ENCODE data around the gene CTCFL.

DNA sequence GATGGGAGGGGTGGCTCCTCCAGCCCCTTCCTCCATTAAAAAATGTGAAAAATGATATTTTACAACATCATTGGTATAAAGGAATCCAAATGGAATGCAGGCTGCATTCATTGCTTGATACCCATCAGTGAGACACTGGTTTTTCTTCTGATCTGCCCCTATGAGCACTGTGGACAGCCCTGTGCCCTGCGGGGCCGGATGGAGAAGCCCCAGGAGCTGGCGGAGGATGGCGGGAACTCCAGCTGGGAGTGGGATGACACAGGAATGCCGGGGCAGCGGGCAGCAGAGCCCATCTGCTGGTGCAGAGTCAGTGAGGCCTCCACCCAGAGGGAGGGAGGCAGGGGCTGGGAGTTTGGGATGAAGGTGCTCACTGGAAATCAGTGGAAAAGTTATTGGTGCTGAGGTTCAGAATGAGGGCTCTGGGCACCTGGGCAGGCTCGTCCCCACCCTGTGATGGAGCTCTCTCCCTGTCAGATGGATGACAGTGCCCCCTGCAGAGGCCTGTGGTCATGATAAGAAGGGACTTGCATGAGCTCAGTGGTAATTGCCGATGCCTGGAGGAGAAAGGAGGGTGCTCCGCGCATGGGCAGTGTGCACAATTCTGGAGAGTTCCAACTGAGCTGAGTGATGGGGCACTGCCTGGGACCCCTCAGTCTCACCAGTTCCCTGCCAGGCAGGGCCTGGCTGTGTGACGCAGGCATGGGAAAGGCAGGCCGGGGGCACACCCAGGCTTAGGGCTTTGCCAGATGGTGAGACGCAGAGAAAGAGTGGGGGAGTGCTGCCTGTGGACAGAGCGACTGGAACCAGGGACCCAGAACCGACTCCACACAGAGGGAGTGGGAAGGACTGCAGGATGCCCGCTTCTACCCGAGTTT, 23.2 kb downstream of the CTCFL start:
- no peak for TF ChIP-seq TCF12 (IDR thresholded peaks at IDR 0.05; ENCODE audit: low read depth)
- TF ChIP-seq EGR1 (IDR thresholded peaks at IDR 0.05): no peak
- TF ChIP-seq, protein P1, sequence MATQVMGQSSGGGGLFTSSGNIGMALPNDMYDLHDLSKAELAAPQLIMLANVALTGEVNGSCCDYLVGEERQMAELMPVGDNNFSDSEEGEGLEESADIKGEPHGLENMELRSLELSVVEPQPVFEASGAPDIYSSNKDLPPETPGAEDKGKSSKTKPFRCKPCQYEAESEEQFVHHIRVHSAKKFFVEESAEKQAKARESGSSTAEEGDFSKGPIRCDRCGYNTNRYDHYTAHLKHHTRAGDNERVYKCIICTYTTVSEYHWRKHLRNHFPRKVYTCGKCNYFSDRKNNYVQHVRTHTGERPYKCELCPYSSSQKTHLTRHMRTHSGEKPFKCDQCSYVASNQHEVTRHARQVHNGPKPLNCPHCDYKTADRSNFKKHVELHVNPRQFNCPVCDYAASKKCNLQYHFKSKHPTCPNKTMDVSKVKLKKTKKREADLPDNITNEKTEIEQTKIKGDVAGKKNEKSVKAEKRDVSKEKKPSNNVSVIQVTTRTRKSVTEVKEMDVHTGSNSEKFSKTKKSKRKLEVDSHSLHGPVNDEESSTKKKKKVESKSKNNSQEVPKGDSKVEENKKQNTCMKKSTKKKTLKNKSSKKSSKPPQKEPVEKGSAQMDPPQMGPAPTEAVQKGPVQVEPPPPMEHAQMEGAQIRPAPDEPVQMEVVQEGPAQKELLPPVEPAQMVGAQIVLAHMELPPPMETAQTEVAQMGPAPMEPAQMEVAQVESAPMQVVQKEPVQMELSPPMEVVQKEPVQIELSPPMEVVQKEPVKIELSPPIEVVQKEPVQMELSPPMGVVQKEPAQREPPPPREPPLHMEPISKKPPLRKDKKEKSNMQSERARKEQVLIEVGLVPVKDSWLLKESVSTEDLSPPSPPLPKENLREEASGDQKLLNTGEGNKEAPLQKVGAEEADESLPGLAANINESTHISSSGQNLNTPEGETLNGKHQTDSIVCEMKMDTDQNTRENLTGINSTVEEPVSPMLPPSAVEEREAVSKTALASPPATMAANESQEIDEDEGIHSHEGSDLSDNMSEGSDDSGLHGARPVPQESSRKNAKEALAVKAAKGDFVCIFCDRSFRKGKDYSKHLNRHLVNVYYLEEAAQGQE (IDR thresholded peaks at IDR 0.05; ENCODE audit: low read depth): no peak
- TF ChIP-seq, protein P2, sequence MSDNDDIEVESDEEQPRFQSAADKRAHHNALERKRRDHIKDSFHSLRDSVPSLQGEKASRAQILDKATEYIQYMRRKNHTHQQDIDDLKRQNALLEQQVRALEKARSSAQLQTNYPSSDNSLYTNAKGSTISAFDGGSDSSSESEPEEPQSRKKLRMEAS (IDR thresholded peaks at IDR 0.05): no peak
